ENCODE data around the gene AIFM2.

AIFM2 gene

GRCh38 chr10:70118196-70118595 lies 14.4 kb downstream of the AIFM2 start:
- CTCF ChIA-PET: interaction anchor here (0.8 to 6.1 kb wide), 6 partner anchors 12 to 246 kb away, joined by 3 to 92 read pairs (median 14); partner anchors contain the start of gene TYSND1

DNA sequence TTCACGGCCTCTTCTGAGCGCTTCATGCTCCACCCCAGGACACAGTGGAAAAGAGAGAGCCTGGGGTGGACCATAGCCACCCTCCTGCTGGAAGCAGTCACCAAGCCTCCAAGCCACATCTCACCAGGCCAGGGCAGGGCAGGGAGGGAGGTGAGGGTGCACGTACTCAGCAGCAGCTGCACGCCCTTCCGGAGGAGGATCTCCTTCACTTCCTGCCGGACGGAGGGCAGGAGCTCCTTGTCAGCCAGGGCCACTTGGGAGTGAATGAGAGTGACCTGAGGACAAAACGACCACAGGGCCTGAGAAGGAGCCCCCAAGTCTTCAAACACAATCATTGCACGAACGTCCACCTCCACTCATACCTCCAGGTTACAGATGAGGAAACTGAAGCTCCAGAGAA lies 15.0 kb downstream of the AIFM2 start:
- ChIA-PET POLR2A (no interaction called here), CTCF (interaction anchor here (1.5 to 6.1 kb wide), 6 partner anchors 8 to 247 kb away, joined by 5 to 92 read pairs (median 14); partner anchors contain the start of gene TYSND1)
- H3K4me3 ChIP-seq (ENCODE audit: control insufficient read depth in 1 of 7, extremely low read depth in 1 of 7, insufficient read depth in 4 of 7, low read depth in 2 of 7, low read length in 6 of 7): no peak overlapping the region
- no peaks in the 10 kb centered on the region for H3K9me3 ChIP-seq (ENCODE audit: control extremely low read depth in 1 of 5, control insufficient read depth in 4 of 5, insufficient read depth in 2 of 5, low read depth in 1 of 5, low read length in 4 of 5)
- H3K36me3 ChIP-seq (ENCODE audit: control insufficient read depth in 4 of 4, insufficient read depth in 4 of 4, low read length in 3 of 4): peaks cover 0 to 3% (median 1%) of the 10 kb centered on the region in 4 experiments
- H3K27ac ChIP-seq (ENCODE audit: insufficient read depth in 1 of 2, low read depth in 1 of 2, low read length in 2 of 2, poor library complexity in 1 of 2, severe bottlenecking in 2 of 2): no peak overlapping the region
- no peak for DNase-seq
- 93% methylated on average over 3 of the region's 10 CpGs for WGBS (ENCODE audit: insufficient coverage)
- H3K4me1 ChIP-seq (ENCODE audit: control extremely low read depth in 1 of 4, control insufficient read depth in 4 of 4, insufficient read depth in 4 of 4, low read length in 3 of 4): peaks cover 0 to 4% (median 2%) of the 10 kb centered on the region in 4 experiments
- peaks cover 0 to 9% (median 0%) of the 10 kb centered on the region in 5 experiments for H3K27me3 ChIP-seq (replicated peaks in 2 of 5; ENCODE audit: control insufficient read depth in 4 of 5, insufficient read depth in 5 of 5, low read length in 4 of 5)

More at GRCh38 chr10:70118196-70118595, 14.4 kb downstream of the AIFM2 start:
- H3K4me1 ChIP-seq (ENCODE audit: control extremely low read depth in 1 of 4, control insufficient read depth in 4 of 4, insufficient read depth in 4 of 4, low read length in 3 of 4): peaks cover 0 to 6% (median 4%) of the 10 kb centered on the region in 4 experiments
- DNase-seq: no peak
- WGBS (ENCODE audit: insufficient coverage): 100% methylated on average over 2 of the region's 3 CpGs
- peaks cover 0 to 3% (median 1%) of the 10 kb centered on the region in 4 experiments for H3K36me3 ChIP-seq (ENCODE audit: control insufficient read depth in 4 of 4, insufficient read depth in 4 of 4, low read length in 3 of 4)
- POLR2A ChIA-PET: no interaction called here
- peaks cover 0 to 9% (median 0%) of the 10 kb centered on the region in 5 experiments for H3K27me3 ChIP-seq (replicated peaks in 2 of 5; ENCODE audit: control insufficient read depth in 4 of 5, insufficient read depth in 5 of 5, low read length in 4 of 5)
- no peak overlapping the region for H3K27ac ChIP-seq (ENCODE audit: insufficient read depth in 1 of 2, low read depth in 1 of 2, low read length in 2 of 2, poor library complexity in 1 of 2, severe bottlenecking in 2 of 2)
- H3K9me3 ChIP-seq (ENCODE audit: control extremely low read depth in 1 of 5, control insufficient read depth in 4 of 5, insufficient read depth in 2 of 5, low read depth in 1 of 5, low read length in 4 of 5): no peaks in the 10 kb centered on the region
- no peak overlapping the region for H3K4me3 ChIP-seq (ENCODE audit: control insufficient read depth in 1 of 7, extremely low read depth in 1 of 7, insufficient read depth in 4 of 7, low read depth in 2 of 7, low read length in 6 of 7)

GRCh38 chr10:70115948-70116682 lies 16.5 kb downstream of the AIFM2 start:
- H3K27me3 ChIP-seq (replicated peaks in 2 of 5; ENCODE audit: control insufficient read depth in 4 of 5, insufficient read depth in 5 of 5, low read length in 4 of 5): peaks cover 0 to 8% (median 0%) of the 10 kb centered on the region in 5 experiments
- peak; percentile 25 to 48 (median 45) for DNase-seq
- ChIA-PET POLR2A (interaction anchor here (0.6 kb wide), 1 partner anchor 629 kb away, joined by 3 read pairs; no protein-coding TSS in a partner anchor), CTCF (interaction anchor here (0.8 to 6.1 kb wide), 19 partner anchors 8 to 248 kb away, joined by 3 to 92 read pairs (median 5); partner anchors contain the start of gene TYSND1)
- 56% methylated on average over 10 of the region's 12 CpGs for WGBS (ENCODE audit: insufficient coverage)
- H3K27ac ChIP-seq (ENCODE audit: insufficient read depth in 1 of 2, low read depth in 1 of 2, low read length in 2 of 2, poor library complexity in 1 of 2, severe bottlenecking in 2 of 2): no peak overlapping the region
- no peak overlapping the region for H3K4me3 ChIP-seq (ENCODE audit: control insufficient read depth in 1 of 7, extremely low read depth in 1 of 7, insufficient read depth in 4 of 7, low read depth in 2 of 7, low read length in 6 of 7)
- no peaks in the 10 kb centered on the region for H3K9me3 ChIP-seq (ENCODE audit: control extremely low read depth in 1 of 5, control insufficient read depth in 4 of 5, insufficient read depth in 2 of 5, low read depth in 1 of 5, low read length in 4 of 5)
- peaks cover 0 to 3% (median 1%) of the 10 kb centered on the region in 4 experiments for H3K36me3 ChIP-seq (ENCODE audit: control insufficient read depth in 4 of 4, insufficient read depth in 4 of 4, low read length in 3 of 4)
- peaks cover 0 to 1% (median 0%) of the 10 kb centered on the region in 4 experiments for H3K4me1 ChIP-seq (ENCODE audit: control extremely low read depth in 1 of 4, control insufficient read depth in 4 of 4, insufficient read depth in 4 of 4, low read length in 3 of 4)

DNA sequence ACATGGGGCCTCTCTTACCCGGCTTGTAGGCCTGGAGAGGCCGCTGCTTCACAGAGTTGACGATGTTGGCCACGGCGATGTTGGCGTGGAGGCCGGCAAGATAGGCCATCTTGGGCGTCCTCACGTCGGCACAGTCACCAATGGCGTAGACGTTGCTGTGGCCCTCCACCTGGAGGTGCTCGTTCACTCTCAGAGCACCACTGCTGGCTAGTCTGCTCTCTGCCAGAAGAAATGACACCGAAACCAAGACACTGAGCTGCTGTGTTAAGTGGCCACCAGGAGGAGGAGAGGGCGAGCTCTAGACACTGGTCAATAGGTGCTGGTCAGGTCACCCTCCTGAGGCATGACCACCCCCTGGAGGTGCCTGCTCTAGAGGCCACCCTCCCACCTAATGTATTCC lies 17.7 kb downstream of the AIFM2 start:
- H3K27ac ChIP-seq (ENCODE audit: insufficient read depth in 1 of 2, low read depth in 1 of 2, low read length in 2 of 2, poor library complexity in 1 of 2, severe bottlenecking in 2 of 2): no peak overlapping the region
- no peak for DNase-seq
- peaks cover 0 to 8% (median 0%) of the 10 kb centered on the region in 5 experiments for H3K27me3 ChIP-seq (replicated peaks in 2 of 5; ENCODE audit: control insufficient read depth in 4 of 5, insufficient read depth in 5 of 5, low read length in 4 of 5)
- peaks cover 0 to 1% (median 0%) of the 10 kb centered on the region in 4 experiments for H3K4me1 ChIP-seq (ENCODE audit: control extremely low read depth in 1 of 4, control insufficient read depth in 4 of 4, insufficient read depth in 4 of 4, low read length in 3 of 4)
- ChIA-PET POLR2A (no interaction called here), CTCF (interaction anchor here (1.0 to 6.1 kb wide), 10 partner anchors 12 to 770 kb away, joined by 3 to 92 read pairs (median 6); partner anchors contain the start of gene TYSND1)
- H3K36me3 ChIP-seq (ENCODE audit: control insufficient read depth in 4 of 4, insufficient read depth in 4 of 4, low read length in 3 of 4): peaks cover 0 to 3% (median 1%) of the 10 kb centered on the region in 4 experiments
- no peak overlapping the region for H3K4me3 ChIP-seq (ENCODE audit: control insufficient read depth in 1 of 7, extremely low read depth in 1 of 7, insufficient read depth in 4 of 7, low read depth in 2 of 7, low read length in 6 of 7)
- H3K9me3 ChIP-seq (ENCODE audit: control extremely low read depth in 1 of 5, control insufficient read depth in 4 of 5, insufficient read depth in 2 of 5, low read depth in 1 of 5, low read length in 4 of 5): no peaks in the 10 kb centered on the region
- WGBS (ENCODE audit: insufficient coverage): over 99% methylated on average over 14 of the region's 15 CpGs

GRCh38 chr10:70112071-70112470 lies 20.6 kb downstream of the AIFM2 start:
- POLR2A ChIA-PET: no interaction called here
- Histone ChIP-seq H3K4me1 (ENCODE audit: control extremely low read depth in 1 of 4, control insufficient read depth in 4 of 4, insufficient read depth in 4 of 4, low read length in 3 of 4) (peaks cover 0 to 1% (median 0%) of the 10 kb centered on the region in 4 experiments), H3K27ac (ENCODE audit: insufficient read depth in 1 of 2, low read depth in 1 of 2, low read length in 2 of 2, poor library complexity in 1 of 2, severe bottlenecking in 2 of 2) (no peak overlapping the region), H3K27me3 (replicated peaks in 2 of 5; ENCODE audit: control insufficient read depth in 4 of 5, insufficient read depth in 5 of 5, low read length in 4 of 5) (peaks cover 0 to 3% (median 0%) of the 10 kb centered on the region in 5 experiments), H3K36me3 (ENCODE audit: control insufficient read depth in 4 of 4, insufficient read depth in 4 of 4, low read length in 3 of 4) (peaks cover 0 to 4% (median 1%) of the 10 kb centered on the region in 4 experiments), H3K4me3 (ENCODE audit: control insufficient read depth in 1 of 7, extremely low read depth in 1 of 7, insufficient read depth in 4 of 7, low read depth in 2 of 7, low read length in 6 of 7) (no peak overlapping the region), H3K9me3 (ENCODE audit: control extremely low read depth in 1 of 5, control insufficient read depth in 4 of 5, insufficient read depth in 2 of 5, low read depth in 1 of 5, low read length in 4 of 5) (no peaks in the 10 kb centered on the region)
- no peak for DNase-seq
- WGBS (ENCODE audit: insufficient coverage): 100% methylated on average over 3 of the region's 8 CpGs
- CTCF ChIA-PET: no interaction called here

DNA sequence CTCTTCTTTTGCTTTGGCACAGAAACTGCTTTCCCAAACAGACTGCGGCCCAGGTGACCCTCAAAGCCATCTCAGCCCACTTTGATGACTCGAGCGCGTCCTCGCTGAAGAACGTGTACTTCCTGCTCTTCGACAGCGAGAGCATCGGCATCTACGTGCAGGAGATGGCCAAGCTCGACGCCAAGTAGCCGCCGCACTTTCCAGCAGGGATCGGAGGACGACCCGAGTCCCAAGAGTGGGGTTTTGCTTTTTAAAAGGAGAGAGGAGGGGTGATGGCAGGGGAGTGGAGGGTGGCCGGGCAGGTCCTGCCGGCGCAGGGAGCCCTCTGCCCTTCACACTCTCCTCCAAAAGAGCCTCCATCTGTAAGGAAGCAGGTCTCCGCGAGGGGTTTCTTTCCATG lies 21.1 kb downstream of the AIFM2 start:
- no peak overlapping the region for H3K27ac ChIP-seq (ENCODE audit: insufficient read depth in 1 of 2, low read depth in 1 of 2, low read length in 2 of 2, poor library complexity in 1 of 2, severe bottlenecking in 2 of 2)
- no peak overlapping the region for H3K4me3 ChIP-seq (ENCODE audit: control insufficient read depth in 1 of 7, extremely low read depth in 1 of 7, insufficient read depth in 4 of 7, low read depth in 2 of 7, low read length in 6 of 7)
- no peak for DNase-seq
- WGBS (ENCODE audit: insufficient coverage): 96% methylated on average over 20 of the region's 22 CpGs
- H3K4me1 ChIP-seq (ENCODE audit: control extremely low read depth in 1 of 4, control insufficient read depth in 4 of 4, insufficient read depth in 4 of 4, low read length in 3 of 4): peaks cover 0 to 1% (median 0%) of the 10 kb centered on the region in 4 experiments
- CTCF ChIA-PET: no interaction called here
- H3K27me3 ChIP-seq (replicated peaks in 2 of 5; ENCODE audit: control insufficient read depth in 4 of 5, insufficient read depth in 5 of 5, low read length in 4 of 5): no peaks in the 10 kb centered on the region
- H3K9me3 ChIP-seq (ENCODE audit: control extremely low read depth in 1 of 5, control insufficient read depth in 4 of 5, insufficient read depth in 2 of 5, low read depth in 1 of 5, low read length in 4 of 5): no peaks in the 10 kb centered on the region
- H3K36me3 ChIP-seq (ENCODE audit: control insufficient read depth in 4 of 4, insufficient read depth in 4 of 4, low read length in 3 of 4): peaks cover 0 to 4% (median 1%) of the 10 kb centered on the region in 4 experiments
- POLR2A ChIA-PET: no interaction called here
